MG63 (cell line): ENCODE measurements around the gene C9orf152. TPM values are rescaled to one million over a fixed set of nuclear protein-coding genes. Genes with fewer than 3 reads are reported as not detected.
"Not testable (repeated sequence)": the region's sequence is repeated elsewhere in the genome, so short reads cannot be mapped to it uniquely, and the experiment has no call there.

Experiments
- DNase-seq: peaks from one replicate; pipeline ENCODE4 v3.0.0-alpha.2; 2020
- H3K27me3 ChIP-seq: fragments of 250-450 bp; sonication (Bioruptor Pico); 2 replicates; pipeline ENCODE4 v1.5.1; 2020; ENCODE audit warnings: mild to moderate bottlenecking, moderate library complexity
- H3K36me3 ChIP-seq: fragments of 250-450 bp; sonication (Bioruptor Pico); 2 replicates; pipeline ENCODE4 v1.5.1; 2020; ENCODE audit warnings: mild to moderate bottlenecking, moderate library complexity
- H3K4me3 ChIP-seq: fragments of 250-450 bp; sonication (Bioruptor Pico); 2 replicates; pipeline ENCODE4 v1.5.1; 2020; ENCODE audit warnings: mild to moderate bottlenecking, moderate library complexity
- H3K9me3 ChIP-seq: fragments of 250-450 bp; sonication (Bioruptor Pico); 2 replicates; pipeline ENCODE4 v1.5.1; 2020; ENCODE audit warnings: mild to moderate bottlenecking, moderate library complexity
- total RNA-seq: library from RNA; depleted of rRNA; stranded (reverse); fragments of >200 nt; shearing (Covaris generic); gene quantifications from 2 replicates; pipeline ENCODE4 v1.2.3, GENCODE V29; 2014; ENCODE audit warnings: low replicate concordance; rRNA removed

The C9orf152 gene, protein sequence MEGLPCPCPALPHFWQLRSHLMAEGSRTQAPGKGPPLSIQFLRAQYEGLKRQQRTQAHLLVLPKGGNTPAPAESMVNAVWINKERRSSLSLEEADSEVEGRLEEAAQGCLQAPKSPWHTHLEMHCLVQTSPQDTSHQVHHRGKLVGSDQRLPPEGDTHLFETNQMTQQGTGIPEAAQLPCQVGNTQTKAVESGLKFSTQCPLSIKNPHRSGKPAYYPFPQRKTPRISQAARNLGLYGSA
- total RNA-seq, result not detected in 2 replicates

DNA sequence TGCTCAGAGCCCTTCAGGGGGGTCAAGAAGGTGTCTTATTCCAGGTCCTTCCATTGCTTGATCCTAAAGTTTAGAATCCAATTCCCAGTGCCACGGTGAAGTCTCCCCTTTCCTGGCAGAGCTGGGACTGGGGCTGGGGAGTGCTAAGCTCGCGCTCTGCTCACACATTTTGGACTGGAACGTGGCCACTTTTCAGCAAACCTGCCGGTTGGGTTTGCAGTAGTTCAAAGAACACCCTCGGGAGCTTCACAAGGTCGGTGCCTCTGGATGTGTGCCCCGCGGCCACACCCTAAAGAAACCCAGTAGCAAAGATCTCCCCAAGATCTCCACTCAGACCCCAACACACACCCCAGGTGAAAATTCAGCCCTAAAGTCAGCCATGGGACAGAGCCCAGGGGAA is at the start of gene C9orf152:
Gene C9orf152 (minus strand): TSS at position 129 of the 400 bp plus-strand sequence. CDS start 580 bp downstream, outside the sequence.
- H3K9me3 ChIP-seq, result no peaks in the 10 kb centered on the region
- 0 out of 2 replicates have a peak, but pooled peaks cover 2% of the 10 kb centered on the region for H3K27me3 ChIP-seq
- H3K36me3 ChIP-seq, result no peaks in the 10 kb centered on the region
- no peak for DNase-seq
- H3K4me3 ChIP-seq, result no peak within 1 kb of the TSS

GRCh38 chr9:110257097-110257841 is 49.3 kb upstream of the C9orf152 start:
- Histone ChIP-seq H3K27me3 (no peaks in the 10 kb centered on the region), H3K4me3 (peak overlapping the region; percentile 69), H3K9me3 (no peaks in the 10 kb centered on the region), H3K36me3 (peaks cover 30% of the 10 kb centered on the region)
- peak; percentile 14 for DNase-seq

GRCh38 chr9:110256380-110257096 is 48.6 kb upstream of the C9orf152 start, which contains the start of gene TXN:
TXN (minus strand) TSS chr9:110256507; CDS start chr9:110256435, 72 bp downstream.
- no peaks in the 10 kb centered on the region for H3K9me3 ChIP-seq
- no peaks in the 10 kb centered on the region for H3K27me3 ChIP-seq
- peaks cover 31% of the 10 kb centered on the region for H3K36me3 ChIP-seq
- DNase-seq, result peak; percentile 91
- peak within 1 kb of the TSS; percentile 69 for H3K4me3 ChIP-seq

GRCh38 chr9:110255463-110256379 is 47.8 kb upstream of the C9orf152 start:
- DNase-seq, result peak; percentile 79
- no peaks in the 10 kb centered on the region for H3K9me3 ChIP-seq

DNA sequence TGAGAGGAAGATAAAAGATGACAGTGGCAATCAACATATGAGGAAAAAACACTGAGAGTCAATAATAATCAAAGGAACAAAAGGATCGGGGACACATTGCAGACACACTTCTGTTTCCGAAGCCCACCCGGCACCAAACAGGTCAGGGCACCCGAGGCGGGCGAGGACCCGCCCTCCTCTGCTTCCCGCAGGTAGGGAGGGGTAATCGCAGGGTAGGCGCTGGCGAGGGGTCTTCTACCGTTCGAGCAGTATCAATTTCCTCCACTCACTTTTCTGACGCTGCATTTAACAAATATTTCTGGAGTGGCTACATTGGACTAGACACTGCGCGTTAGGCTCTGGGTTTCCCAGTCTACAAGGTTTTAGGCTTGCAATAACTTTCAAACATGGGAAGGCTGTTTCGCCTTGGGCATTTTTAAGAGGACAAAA is 47.1 kb upstream of the C9orf152 start:
- Histone ChIP-seq H3K27me3 (no peaks in the 10 kb centered on the region), H3K36me3 (peaks cover 43% of the 10 kb centered on the region), H3K4me3 (peak overlapping the region; percentile 69), H3K9me3 (no peaks in the 10 kb centered on the region)
- DNase-seq, result peak; percentile 5

More at GRCh38 chr9:110255463-110256379, 47.8 kb upstream of the C9orf152 start:
- Histone ChIP-seq H3K4me3 (peak overlapping the region; percentile 69), H3K27me3 (no peaks in the 10 kb centered on the region), H3K36me3 (peaks cover 36% of the 10 kb centered on the region)

GRCh38 chr9:110254500-110254899 is 46.5 kb upstream of the C9orf152 start:
- Histone ChIP-seq H3K4me3 (peak overlapping the region; percentile 69), H3K36me3 (peaks cover 49% of the 10 kb centered on the region), H3K9me3 (no peaks in the 10 kb centered on the region), H3K27me3 (no peaks in the 10 kb centered on the region)
- no peak for DNase-seq

- Histone ChIP-seq H3K36me3 (peaks cover 65% of the 10 kb centered on the region), H3K4me3 (no peak overlapping the region; the same call in 1 of the 2 replicates), H3K27me3 (no peaks in the 10 kb centered on the region), H3K9me3 (no peaks in the 10 kb centered on the region)
- DNase-seq, result no peak
These were observed 44.7 kb upstream of the C9orf152 start for GRCh38 chr9:110252509-110253139.

DNA sequence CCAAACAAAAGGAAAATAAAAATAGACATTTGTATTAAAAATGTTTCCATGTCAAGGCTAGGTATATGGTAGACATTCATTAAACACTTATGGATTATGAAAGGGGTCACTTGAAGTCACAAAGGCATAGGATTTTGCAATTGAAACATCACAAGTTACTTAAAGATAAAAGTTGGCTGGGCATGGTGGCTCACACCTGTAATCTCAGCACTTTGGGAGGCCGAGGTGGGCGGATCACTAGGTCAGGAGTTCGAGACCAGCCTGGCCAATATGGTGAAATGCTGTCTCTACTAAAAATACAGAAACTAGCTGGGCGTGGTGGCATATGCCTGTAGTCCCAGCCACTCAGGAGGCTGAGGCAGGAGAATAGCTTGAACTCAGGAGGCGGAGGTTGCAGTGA is 43.8 kb upstream of the C9orf152 start:
- H3K9me3 ChIP-seq, DNase-seq, H3K27me3 ChIP-seq, H3K4me3 ChIP-seq: not testable (repeated sequence)
- H3K36me3 ChIP-seq, result peaks cover 72% of the 10 kb centered on the region

DNA sequence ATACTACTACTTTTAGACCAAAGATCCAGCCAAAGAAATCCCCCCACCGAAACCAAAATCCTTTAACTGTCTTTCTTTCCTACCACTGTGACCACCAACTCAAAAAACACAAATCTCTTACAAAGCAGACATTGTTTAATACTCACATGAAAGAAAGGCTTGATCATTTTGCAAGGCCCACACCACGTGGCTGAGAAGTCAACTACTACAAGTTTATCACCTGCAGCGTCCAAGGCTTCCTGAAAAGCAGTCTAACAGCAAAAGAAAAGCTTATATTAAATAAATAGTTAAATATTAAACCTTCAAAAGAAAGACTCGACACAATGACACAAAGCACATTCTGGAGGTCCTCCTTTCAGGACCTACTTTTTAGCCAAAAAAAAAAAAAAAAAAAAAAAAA is 43.3 kb upstream of the C9orf152 start:
- H3K4me3 ChIP-seq, result no peak overlapping the region
- H3K27me3 ChIP-seq, result no peaks in the 10 kb centered on the region
- no peaks in the 10 kb centered on the region for H3K9me3 ChIP-seq
- no peak for DNase-seq
- peaks cover 78% of the 10 kb centered on the region for H3K36me3 ChIP-seq

GRCh38 chr9:110249603-110250002 is 41.6 kb upstream of the C9orf152 start:
- Histone ChIP-seq H3K4me3 (no peak overlapping the region), H3K36me3 (peaks cover 82% of the 10 kb centered on the region), H3K9me3 (no peaks in the 10 kb centered on the region), H3K27me3 (no peaks in the 10 kb centered on the region)
- DNase-seq, result no peak

DNA sequence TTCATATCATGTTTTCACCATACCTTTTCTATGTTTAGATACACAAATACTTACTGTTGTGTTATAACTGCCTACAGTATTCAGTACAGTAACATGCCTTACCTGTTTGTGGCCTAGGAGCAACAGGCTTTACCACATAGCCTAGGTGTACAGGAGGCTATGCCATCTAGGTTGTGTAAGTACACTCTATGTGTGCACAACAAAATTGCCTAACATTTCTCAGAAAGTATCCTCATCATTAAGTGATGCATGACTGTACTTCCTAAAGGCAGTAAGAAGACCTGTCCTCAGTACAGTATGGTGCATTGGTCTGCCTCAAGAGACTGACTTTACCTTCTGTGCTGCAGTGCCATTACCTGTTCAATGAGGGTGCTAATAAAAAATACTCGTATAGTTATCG is 40.4 kb upstream of the C9orf152 start:
- H3K4me3 ChIP-seq, result no peak overlapping the region
- peaks cover 81% of the 10 kb centered on the region for H3K36me3 ChIP-seq
- H3K9me3 ChIP-seq, result no peaks in the 10 kb centered on the region
- no peaks in the 10 kb centered on the region for H3K27me3 ChIP-seq
- no peak for DNase-seq

DNA sequence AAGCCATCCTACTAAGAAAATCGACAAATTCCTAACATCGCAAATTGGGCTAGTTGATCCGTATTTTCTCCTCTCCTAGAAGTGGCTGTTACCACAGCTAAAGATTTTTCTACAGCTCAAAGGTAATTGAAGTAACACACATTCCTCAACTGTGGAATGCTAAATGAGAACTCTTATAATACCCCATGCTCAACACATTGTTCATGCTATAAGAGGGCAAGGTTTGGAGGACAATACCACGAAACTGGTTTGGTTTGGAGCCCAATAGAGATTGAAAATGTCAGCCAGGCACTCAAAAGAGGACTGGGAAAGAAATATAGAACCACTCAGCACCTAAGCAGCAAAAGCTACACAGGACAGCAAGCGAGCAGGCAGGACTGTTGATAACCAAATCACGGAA is 38.3 kb upstream of the C9orf152 start:
- H3K4me3 ChIP-seq, result no peak overlapping the region
- peaks cover 88% of the 10 kb centered on the region for H3K36me3 ChIP-seq
- DNase-seq, result no peak
- H3K9me3 ChIP-seq, result no peaks in the 10 kb centered on the region
- H3K27me3 ChIP-seq, result no peaks in the 10 kb centered on the region

- Histone ChIP-seq H3K4me3 (no peak overlapping the region), H3K27me3 (no peaks in the 10 kb centered on the region), H3K9me3 (no peaks in the 10 kb centered on the region), H3K36me3 (peaks cover 72% of the 10 kb centered on the region)
- DNase-seq, result no peak
These were observed 36.7 kb upstream of the C9orf152 start for GRCh38 chr9:110244616-110245015.

DNA sequence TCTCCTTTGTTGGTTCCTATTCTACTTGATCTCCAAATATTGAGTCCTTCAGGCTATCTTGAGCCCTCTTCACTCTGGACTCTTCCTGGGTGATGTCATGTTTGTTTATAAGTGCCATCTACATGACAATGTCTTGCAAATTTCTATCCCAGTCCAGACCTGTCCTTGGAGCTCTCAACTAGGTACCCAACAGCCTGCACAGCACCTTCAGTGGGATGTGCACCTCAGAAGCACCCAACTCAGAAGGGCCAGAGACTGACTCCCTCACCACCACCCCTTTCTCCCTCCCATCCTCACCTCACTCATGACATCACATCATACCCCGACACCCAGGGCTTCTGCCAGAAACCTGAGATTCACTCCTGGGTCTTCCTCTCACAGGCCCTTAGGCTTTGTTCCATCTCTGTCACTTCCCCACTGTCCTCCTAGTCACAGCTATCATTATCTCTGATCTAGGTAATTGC is 33.9 kb upstream of the C9orf152 start:
- Histone ChIP-seq H3K27me3 (no peaks in the 10 kb centered on the region), H3K4me3 (no peak overlapping the region), H3K9me3 (no peaks in the 10 kb centered on the region), H3K36me3 (peaks cover 49% of the 10 kb centered on the region)
- DNase-seq, result no peak

DNA sequence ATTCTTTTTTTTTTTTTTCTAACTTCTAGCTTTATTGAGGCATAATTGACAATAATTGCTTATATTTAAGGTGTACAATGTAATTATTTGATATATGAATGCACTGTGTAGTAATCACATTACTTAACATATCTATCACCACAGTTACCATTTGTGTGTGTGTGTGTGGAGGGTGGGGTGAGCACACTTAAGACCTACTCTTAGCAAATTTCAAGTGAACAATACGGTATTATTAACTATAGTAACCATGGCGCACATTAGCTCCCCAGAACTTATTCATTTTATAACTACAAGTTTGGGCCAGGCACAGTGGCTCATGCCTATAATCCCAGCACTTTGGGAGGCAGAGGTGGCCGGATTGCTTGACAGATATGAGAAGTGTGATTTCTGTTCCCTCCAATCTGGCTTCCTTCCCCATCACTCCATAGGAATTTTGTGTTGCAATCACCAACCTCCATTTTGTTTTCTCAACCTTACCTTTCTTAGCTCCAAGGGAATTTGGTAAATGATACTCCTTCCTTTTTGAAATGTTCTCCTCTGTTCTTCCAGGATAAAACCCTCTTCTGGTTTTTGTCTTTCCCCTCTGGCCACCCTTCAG is 33.4 kb upstream of the C9orf152 start:
- no peaks in the 10 kb centered on the region for H3K27me3 ChIP-seq
- H3K4me3 ChIP-seq, result no peak overlapping the region
- H3K9me3 ChIP-seq, result no peaks in the 10 kb centered on the region
- DNase-seq, result no peak
- H3K36me3 ChIP-seq, result peaks cover 43% of the 10 kb centered on the region
